Hepatocyte (in vitro differentiated cells): ENCODE results near the gene ETV6. TPM values are rescaled to one million over a fixed set of nuclear protein-coding genes. Genes with fewer than 3 reads are reported as not detected.

Experiments used
- DNase-seq: peaks from one replicate; pipeline ENCODE4 v3.0.0-alpha.2; 2016; ENCODE audit warnings: low spot score
- H2AFZ ChIP-seq: fragments of 200-600 bp; sonication (generic); 2 replicates; pipeline ENCODE4 v1.6.0; 2016; ENCODE audit warnings: antibody characterized with exemption, mild to moderate bottlenecking
- H3K27ac ChIP-seq: fragments of 200-600 bp; sonication (generic); 2 replicates; pipeline ENCODE4 v1.5.1; 2016; ENCODE audit warnings: mild to moderate bottlenecking
- H3K27me3 ChIP-seq: fragments of 200-600 bp; sonication (generic); 2 replicates; pipeline ENCODE4 v1.6.1; 2016
- H3K36me3 ChIP-seq: fragments of 200-600 bp; sonication (generic); replicated peaks from 2 replicates; pipeline ENCODE4 v1.5.1; 2016; ENCODE audit warnings: low read depth; ENCODE audit not compliant: insufficient read depth
- H3K4me1 ChIP-seq: fragments of 200-600 bp; sonication (generic); 2 replicates; pipeline ENCODE4 v1.5.1; 2016; ENCODE audit warnings: mild to moderate bottlenecking, moderate library complexity; ENCODE audit not compliant: insufficient read depth
- H3K4me2 ChIP-seq: fragments of 200-600 bp; sonication (generic); 2 replicates; pipeline ENCODE4 v1.6.0; 2016
- H3K4me3 ChIP-seq: fragments of 200-600 bp; sonication (generic); 2 replicates; pipeline ENCODE4 v1.5.1; 2016; ENCODE audit warnings: mild to moderate bottlenecking
- H3K79me2 ChIP-seq: fragments of 200-600 bp; sonication (generic); 2 replicates; pipeline ENCODE4 v1.6.0; 2017; ENCODE audit warnings: mild to moderate bottlenecking
- H3K9me2 ChIP-seq: fragments of 200-600 bp; sonication (generic); replicated peaks from 2 replicates; pipeline ENCODE4 v1.6.0; 2017; ENCODE audit warnings: mild to moderate bottlenecking; ENCODE audit not compliant: insufficient read depth
- H3K9me3 ChIP-seq: fragments of 200-600 bp; sonication (generic); 2 replicates; pipeline ENCODE4 v1.5.1; 2016; ENCODE audit warnings: low read depth, mild to moderate bottlenecking
- H4K20me1 ChIP-seq: fragments of 200-600 bp; sonication (generic); 2 replicates; pipeline ENCODE4 v1.6.0; 2016; ENCODE audit warnings: mild to moderate bottlenecking; ENCODE audit not compliant: insufficient read depth, poor library complexity, severe bottlenecking
- CTCF ChIP-seq: fragments of 200-600 bp; sonication (generic); IDR thresholded peaks from 2 replicates; pipeline ENCODE4 v1.5.1; 2016; ENCODE audit warnings: antibody characterized with exemption, mild to moderate bottlenecking; ENCODE audit not compliant: poor library complexity
- EZH2 ChIP-seq: fragments of 200-600 bp; sonication (generic); IDR thresholded peaks from 2 replicates; pipeline ENCODE4 v1.6.1; 2016; ENCODE audit warnings: antibody characterized with exemption, mild to moderate bottlenecking, borderline replicate concordance
- EZH2phosphoT487 ChIP-seq: fragments of 200-600 bp; sonication (generic); IDR thresholded peaks from one replicate; pipeline ENCODE4 v1.6.1; 2018; ENCODE audit warnings: antibody characterized with exemption, mild to moderate bottlenecking, low read depth, moderate library complexity; ENCODE audit not compliant: unreplicated experiment, severe bottlenecking
- WGBS: methylation state at CpG from one replicate; pipeline ENCODE4 v1.1.6; 2016; ENCODE audit warnings: low lambda C conversion rate; ENCODE audit errors: missing lambda C conversion rate; 5-methylcytosine and 5-hydroxymethylcytosine counted together
- polyA plus RNA-seq: library from polyadenylated mRNA; unstranded; fragments of >200 nt; fragmentation: Nextera tagmentation; extraction: Ambion mirVana; gene quantifications from 2 replicates; pipeline ENCODE4 v1.2.1, GENCODE V29; 2016
- total RNA-seq: library from RNA; depleted of rRNA; stranded (reverse); fragments of >200 nt; gene quantifications from 2 replicates; pipeline ENCODE4 v1.2.3, GENCODE V29; 2014

The ETV6 gene
- total and polyA plus RNA-seq, 2 experiments from 2014 or later: 8.0 to 9.7 TPM

- WGBS: 90% methylated on average over 8 of the region's 8 CpGs
- H4K20me1 ChIP-seq: no peaks in the 10 kb centered on the region
- TF ChIP-seq EZH2phosphoT487 (no peak), EZH2 (no peak), CTCF (no peak)
- H3K9me2 ChIP-seq: no peaks in the 10 kb centered on the region
- no peaks in the 10 kb centered on the region for H3K9me3 ChIP-seq
- peaks cover 10% of the 10 kb centered on the region for H3K79me2 ChIP-seq
- no peak overlapping the region for H3K4me3 ChIP-seq
- H3K36me3 ChIP-seq: no peaks in the 10 kb centered on the region
- H3K4me2 ChIP-seq: no peak overlapping the region
- peaks cover 23% of the 10 kb centered on the region for H3K4me1 ChIP-seq
- H3K27me3 ChIP-seq: no peaks in the 10 kb centered on the region
- DNase-seq: no peak
- no peak overlapping the region for H3K27ac ChIP-seq
- no peak overlapping the region for H2AFZ ChIP-seq
Measured at GRCh38 chr12:11761869-11762567, 112.5 kb downstream of the ETV6 start.

- no peaks in the 10 kb centered on the region for H3K27me3 ChIP-seq
- no peak overlapping the region for H3K4me3 ChIP-seq
- H3K79me2 ChIP-seq: peaks cover 13% of the 10 kb centered on the region
- TF ChIP-seq EZH2phosphoT487: no peak
- TF ChIP-seq EZH2: no peak
- TF ChIP-seq CTCF: no peak
- H3K27ac ChIP-seq: peak overlapping the region; percentile 2
- H3K9me2 ChIP-seq: no peaks in the 10 kb centered on the region
- H3K4me2 ChIP-seq: no peak overlapping the region
- no peak for DNase-seq
- 97% methylated on average over 9 of the region's 9 CpGs for WGBS
- no peak overlapping the region for H2AFZ ChIP-seq
- no peaks in the 10 kb centered on the region for H3K9me3 ChIP-seq
- H3K4me1 ChIP-seq: peaks cover 23% of the 10 kb centered on the region
- H3K36me3 ChIP-seq: no peaks in the 10 kb centered on the region
- H4K20me1 ChIP-seq: no peaks in the 10 kb centered on the region
Measured at GRCh38 chr12:11762723-11763326, 113.4 kb downstream of the ETV6 start.

- no peaks in the 10 kb centered on the region for H3K9me2 ChIP-seq
- TF ChIP-seq EZH2: no peak
- TF ChIP-seq EZH2phosphoT487: no peak
- TF ChIP-seq CTCF: no peak
- H2AFZ ChIP-seq: no peak overlapping the region
- no peak overlapping the region for H3K4me3 ChIP-seq
- 66% methylated on average over 7 of the region's 7 CpGs for WGBS
- no peaks in the 10 kb centered on the region for H3K27me3 ChIP-seq
- peaks cover 15% of the 10 kb centered on the region for H3K4me1 ChIP-seq
- H3K36me3 ChIP-seq: no peaks in the 10 kb centered on the region
- H3K9me3 ChIP-seq: no peaks in the 10 kb centered on the region
- H4K20me1 ChIP-seq: no peaks in the 10 kb centered on the region
- H3K79me2 ChIP-seq: peaks cover 12% of the 10 kb centered on the region
- peak overlapping the region; percentile 22 for H3K4me2 ChIP-seq
- DNase-seq: no peak
- peak overlapping the region; percentile 2 for H3K27ac ChIP-seq
Measured at GRCh38 chr12:11763760-11764520, 114.5 kb downstream of the ETV6 start.
